Embryonic facial prominence (tissue), 1 donor: ENCODE results near the gene TGM6.

Experiments
- DNase-seq: peaks from one replicate; pipeline ENCODE4 v3.0.0-alpha.2; 2016; ENCODE audit errors: extremely low spot score

TGM6 gene

DNA sequence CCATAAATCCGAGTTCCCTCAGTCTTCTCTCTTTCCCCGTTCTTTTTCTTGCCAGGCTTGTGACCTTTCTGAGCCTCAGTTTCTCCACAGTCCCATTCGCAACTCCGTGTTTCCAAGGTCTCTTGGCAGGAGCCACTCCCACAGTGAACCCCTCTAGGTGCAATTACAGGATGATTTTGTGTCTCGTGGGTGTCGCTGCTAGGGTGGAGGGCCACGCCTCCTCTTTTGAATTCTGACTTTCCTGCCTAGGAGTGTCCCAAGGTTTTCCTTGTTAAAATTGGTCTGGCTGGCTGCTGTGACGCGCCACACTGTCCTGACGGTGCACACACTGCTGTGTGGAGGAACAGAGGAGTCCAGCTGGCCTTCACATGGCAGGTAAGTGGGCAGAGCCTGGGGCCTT, at the start of gene TGM6:
Gene TGM6 (plus strand): TSS at position 301 of the 400 bp plus-strand sequence. CDS start 68 bp downstream, at position 369.
- no peak for DNase-seq

DNA sequence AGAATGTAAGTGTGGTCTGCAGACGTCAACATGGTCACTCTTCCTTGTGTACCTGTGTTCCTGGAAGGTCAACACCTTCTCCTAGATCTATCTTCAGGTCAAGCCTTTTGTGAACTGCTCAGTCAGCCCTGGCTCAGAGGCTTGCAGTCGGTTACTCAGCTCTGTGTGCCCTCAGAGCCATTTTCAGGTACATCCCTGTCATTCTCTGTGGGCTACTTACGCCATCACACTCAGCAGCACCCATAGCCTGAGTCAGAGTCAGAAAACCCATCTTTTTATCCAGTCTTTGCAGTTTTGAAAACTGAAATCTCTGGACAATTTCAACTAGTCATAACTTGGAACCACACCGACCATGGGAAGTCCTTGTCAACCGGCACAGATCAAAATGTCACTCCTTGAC, 49.6 kb upstream of the TGM6 start:
- DNase-seq: no peak

DNA sequence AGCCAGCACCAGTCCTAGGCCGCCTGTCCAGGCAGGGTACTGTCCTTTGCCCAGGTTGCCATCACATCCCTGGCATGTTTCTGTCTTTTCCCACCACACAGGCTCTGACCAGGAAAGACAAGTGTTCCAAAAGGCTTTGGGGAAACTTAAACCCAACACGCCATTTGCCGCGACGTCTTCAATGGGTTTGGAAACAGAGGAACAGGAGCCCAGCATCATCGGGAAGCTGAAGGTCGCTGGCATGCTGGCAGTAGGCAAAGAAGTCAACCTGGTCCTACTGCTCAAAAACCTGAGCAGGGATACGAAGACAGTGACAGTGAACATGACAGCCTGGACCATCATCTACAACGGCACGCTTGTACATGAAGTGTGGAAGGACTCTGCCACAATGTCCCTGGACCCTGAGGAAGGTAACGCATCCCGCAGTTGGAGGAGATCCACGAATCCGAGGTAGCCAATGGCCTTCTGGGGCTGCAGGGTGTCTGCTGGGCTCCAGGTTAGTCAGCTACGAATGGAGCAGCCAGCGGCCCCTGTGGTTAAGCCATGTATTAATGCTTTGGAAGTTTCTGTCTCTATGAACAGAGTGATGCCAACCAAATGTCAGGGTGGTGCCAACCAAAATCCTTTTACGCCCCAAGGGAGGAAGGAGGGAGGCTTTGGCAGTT, 48.7 kb upstream of the TGM6 start:
- no peak for DNase-seq

DNA sequence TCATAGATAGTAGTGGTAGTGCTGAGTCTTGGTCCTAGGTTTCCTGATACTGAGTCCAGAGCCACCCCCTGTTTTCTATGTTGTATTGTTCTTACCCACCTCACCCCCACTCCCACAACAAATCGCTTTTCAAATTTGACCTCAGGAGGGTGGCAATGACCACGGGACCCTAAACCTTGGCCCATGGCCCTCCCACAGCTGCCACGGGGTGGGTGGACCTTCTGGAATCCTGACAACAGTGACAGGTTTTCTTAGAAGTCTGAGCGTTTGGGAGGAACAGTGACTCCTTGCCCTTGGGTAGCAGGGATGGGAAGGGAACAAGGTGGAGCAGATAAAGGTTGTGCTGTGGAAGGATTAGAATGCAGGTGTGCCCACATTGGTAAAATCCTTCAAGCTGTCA, 48.0 kb upstream of the TGM6 start:
- DNase-seq: no peak

DNA sequence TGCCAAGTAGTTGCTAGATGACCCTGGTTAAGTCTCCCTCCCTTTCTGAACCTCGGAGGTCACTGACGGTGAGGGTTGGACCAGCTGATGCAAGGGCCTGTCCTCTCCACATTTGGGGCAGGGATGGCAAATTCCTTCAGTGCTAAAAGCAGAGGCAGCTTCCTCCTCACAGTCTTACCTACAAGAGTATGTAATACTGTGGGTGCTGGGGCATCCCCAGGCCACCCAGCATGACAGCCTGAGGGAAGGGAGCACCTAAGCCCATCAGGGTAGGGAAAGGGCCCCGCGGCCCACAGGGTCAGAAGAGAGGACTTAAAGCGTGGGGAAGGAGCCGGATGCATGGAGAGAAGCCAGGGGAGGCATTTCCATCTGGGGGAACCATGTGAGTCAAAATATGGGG, 46.9 kb upstream of the TGM6 start:
- no peak for DNase-seq

DNA sequence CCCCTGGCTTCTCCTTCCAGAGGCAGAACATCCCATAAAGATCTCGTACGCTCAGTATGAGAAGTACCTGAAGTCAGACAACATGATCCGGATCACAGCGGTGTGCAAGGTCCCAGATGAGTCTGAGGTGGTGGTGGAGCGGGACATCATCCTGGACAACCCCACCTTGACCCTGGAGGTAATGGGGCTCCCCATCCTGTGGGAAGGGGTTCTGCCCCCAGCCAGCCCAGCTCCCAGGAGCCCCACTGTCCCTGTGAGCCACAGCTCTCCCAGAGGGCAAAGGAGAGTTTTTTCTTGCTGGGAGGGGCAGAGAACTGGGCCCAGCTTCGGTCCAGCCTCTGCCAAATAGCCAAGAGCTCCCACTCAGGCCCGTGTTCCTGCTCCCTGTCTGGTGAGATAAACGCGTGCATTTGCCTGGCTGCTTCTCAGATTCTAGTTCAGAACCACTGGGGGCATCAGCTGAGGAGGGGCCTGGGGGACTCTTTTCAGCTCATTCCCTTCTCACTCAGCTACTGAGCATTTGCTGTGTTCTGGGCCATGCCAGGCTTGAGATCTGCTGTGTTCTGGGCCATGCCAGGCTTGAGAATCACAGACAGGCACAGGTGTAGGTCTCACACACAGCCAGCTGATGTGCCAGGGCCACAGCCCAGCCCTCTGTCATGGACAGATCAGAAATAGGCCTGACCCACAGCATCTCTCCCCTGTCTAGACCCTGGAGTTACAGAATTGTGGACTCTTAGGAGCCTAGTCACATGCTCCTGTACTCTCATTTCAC, 45.4 kb upstream of the TGM6 start:
- no peak for DNase-seq

DNA sequence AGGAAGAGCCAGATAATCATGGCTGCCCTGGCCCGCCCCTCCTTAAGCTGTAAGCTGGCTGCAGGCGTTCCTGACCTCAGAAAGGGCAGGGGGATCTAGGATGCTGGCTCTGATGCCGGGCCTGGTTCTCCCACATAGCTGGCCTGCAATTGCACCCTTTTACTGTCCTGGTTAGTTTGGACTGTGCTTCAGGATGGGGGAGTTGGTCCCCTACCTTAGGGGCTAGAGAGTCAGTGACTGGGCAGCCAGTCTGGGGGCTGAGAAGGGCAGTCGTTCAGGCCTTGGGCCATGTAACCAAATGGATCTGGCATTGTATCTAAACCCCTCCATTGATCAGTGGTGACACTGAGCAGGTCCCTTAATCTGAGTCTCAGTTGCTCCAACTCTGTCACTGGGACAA, 44.2 kb upstream of the TGM6 start:
- DNase-seq: no peak

DNA sequence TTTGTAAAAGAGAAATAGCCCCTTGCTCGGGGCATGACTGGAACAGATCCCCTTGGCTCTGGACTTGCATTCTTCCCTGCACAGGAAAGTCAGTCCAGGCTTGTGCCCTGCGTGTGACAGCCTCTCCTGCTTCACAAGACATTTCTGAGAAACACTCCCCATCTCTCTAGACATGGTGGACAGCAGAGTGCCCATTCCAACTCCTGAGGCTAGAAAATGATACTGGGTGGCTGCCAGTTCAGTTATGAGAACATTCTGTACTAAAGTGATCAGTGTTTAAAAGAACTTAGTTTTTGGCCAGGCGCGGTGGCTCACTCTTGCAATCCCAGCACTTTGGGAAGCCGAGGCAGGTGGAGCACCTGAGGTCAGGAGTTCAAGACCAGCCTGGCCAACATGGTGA, 43.6 kb upstream of the TGM6 start:
- DNase-seq: no peak

DNA sequence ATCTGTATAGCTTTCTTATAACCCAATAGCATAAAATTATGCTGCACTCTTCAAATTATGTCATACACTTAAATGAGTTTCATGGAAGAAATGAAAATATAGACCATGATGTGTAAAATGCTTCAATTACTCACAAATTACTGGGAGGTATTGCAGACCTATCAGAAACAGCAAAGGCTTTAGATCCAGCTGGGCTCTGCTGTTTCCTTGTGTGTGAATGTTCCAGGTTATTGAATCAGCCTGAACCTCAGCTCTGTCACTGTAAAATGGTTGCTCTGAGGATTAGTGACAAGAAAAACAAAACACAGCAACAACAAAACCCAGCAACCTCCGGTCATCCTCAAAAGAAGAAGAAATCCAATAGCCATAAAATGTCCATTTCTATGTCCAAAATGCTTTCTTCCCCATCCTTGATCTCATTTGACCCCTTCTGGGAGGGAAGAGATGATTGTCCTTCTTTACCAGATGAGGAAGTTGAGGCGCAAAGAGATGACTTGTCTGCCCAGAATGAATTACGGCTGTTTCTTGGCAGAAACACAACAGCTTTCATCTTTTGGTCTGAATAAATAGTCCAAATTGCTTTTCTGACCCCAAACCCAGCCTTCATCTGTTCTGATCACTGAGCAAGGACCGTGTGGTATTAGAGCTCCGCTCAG, 42.2 kb upstream of the TGM6 start:
- no peak for DNase-seq

DNA sequence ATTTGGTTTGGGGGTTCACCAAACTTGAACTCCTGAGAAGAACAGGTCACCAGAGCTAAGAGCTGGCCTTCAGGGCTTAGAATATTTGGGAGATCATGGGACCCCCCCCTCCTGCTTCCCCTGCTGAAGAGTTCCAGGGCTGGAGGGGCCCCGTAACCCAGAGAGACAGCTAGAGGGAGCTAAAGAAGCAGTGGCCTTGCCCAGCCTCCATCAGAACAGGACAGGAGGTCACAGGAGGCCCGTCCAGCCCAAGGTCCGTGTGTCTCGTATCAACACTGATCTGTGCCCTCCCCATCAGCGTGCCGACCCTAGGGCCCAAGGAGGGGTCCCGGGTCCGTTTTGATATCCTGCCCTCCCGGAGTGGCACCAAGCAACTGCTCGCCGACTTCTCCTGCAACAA, 40.6 kb upstream of the TGM6 start:
- DNase-seq: no peak

DNA sequence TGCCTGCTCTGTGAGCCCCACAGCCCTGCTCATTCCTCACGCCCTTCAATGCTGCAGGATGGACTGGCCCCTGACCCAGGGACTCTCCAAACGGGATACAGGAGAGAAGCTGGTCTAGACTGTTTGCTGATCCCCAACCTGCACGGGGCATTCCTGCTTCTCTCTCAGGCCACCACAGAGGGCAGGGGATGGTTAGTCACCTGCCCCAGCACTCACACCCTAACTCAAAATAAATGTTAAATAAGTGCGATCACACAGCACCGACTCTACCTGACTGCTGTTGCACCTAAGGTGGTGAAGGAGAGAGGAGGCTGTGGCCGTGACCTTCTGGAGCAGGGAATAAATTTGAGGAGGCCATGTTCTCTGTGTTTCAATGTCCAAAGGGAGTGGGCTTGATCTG, 39.9 kb upstream of the TGM6 start:
- no peak for DNase-seq

DNA sequence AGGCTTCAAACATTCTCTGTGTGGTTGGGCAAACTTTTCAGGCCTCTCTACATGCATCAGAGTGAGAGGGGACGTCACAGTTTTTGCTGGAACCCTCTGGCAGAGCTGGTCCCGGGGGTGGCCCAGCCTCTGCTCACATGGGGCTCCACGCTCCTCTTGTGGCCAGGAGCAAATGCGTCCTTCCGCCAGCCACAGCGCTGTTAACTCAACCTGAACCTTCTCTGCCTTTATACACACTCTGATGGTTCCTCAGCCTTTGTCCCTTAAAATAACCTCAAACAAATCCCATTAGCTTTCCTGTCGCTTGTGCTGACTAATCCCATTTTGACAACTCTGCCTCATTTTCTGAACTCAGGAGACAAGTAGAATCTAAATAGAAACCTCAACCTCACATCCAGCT, 39.4 kb upstream of the TGM6 start:
- DNase-seq: no peak

DNA sequence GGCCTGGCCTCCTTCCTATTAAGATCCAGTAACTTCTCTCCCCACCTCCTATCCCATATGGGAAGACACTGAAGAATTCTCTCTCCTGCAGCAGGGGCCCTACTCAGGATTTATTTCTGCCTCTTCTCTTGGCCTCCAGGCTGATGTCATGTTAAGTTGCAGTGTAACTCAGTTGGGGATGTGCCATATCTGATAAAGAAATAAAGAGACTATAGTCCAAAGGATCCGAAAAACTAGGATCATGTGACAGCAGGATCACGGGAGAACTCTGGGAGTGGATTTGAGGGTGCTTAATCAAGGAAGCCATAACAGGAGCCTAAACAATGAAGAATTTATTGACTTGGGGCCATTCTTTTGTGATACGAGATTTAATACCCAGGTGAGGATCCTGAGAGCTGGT, 38.5 kb upstream of the TGM6 start:
- DNase-seq: no peak

DNA sequence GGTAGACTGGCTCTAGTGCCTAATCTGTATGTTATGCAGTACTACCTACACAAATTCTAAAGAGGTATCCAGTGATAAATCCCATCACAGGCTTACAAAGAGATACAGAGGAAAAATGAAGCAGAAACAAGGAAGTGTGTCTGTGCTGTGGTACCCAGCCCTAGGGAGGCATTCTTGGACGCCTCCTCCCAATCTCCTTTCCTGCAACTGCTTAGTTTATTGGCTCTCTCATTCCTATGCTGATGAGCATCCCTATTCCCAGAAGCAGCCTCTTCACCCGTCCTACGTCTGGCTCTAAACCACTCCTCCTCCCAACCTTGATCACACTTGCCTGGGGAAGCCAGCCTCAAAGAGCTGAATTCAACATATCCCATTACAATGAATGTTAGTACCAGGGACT, 34.5 kb upstream of the TGM6 start:
- DNase-seq: no peak

DNA sequence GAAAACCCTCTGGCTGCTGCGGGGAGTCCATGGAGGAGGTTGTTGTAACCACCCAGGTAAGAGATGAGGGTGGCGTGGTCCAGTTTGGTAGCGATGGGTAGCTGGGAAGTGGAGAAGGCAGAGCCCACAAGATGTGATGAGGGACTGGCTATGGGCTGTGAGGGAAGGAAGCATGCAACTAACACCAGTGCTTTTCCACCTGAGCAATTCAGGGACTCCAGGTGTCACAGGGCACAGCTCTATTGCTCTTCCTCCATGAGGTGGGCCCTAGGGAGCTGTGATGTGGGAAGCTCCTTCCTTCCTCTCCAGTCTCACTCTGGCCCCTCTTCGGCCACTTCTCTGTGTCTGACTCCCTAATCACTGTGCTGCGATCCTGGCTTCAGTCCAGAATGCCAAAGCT, 32.4 kb upstream of the TGM6 start:
- no peak for DNase-seq

DNA sequence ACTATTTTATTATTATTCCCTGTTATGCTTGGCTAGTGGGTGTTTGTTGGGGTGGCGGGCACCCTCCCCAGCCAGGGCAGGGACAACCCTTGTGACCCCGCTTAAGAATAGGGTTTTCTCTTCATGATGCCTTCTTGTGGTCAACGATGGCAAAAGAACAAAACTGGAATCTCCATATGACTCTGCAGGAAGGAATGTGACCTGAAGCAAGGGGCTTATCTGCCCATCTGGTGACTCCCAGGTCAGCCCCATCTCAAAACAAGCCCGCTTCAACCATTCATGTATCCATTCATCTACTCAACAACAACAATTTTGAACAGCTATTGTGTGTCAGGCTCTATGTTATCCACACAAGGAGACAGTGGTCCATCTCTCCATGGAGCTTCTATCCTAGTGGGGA, 30.9 kb upstream of the TGM6 start:
- no peak for DNase-seq

DNA sequence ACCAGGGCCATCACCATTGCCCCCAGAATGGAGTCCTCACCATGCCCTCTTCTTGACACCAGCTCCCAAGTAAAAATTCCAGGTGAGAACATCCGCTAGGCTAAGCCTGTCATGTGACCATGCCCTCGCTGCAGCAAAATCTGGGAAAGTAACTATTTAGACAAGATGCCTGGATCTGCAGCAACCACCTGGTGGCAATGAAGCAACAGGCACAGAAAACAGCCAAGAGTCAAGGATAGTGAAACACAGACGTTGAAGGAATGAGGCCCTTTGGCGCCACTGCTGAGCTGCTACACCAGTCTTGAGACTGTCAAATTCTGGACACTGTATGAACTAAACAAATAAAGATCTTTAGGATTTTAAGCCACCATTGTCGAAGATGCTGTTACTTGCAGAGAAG, 30.1 kb upstream of the TGM6 start:
- no peak for DNase-seq

DNA sequence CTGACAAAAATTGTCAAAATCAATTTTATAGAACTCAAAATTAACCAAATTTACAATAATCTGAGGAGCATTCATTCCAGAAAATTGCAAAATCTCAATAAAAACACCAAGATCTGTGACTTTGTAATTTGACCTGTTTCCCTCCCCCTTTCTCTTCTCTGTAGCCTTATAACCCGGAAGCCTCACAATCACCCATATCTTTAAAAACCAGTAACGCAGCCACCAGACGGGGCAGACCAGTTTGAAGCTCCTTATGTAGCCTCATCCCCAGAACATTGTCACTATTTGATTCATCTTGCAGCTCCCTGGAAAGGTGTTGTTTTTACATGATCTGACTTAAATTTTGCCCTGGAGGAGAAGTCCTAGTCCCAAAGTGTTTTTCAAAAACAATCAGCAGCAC, 27.5 kb upstream of the TGM6 start:
- DNase-seq: no peak

DNA sequence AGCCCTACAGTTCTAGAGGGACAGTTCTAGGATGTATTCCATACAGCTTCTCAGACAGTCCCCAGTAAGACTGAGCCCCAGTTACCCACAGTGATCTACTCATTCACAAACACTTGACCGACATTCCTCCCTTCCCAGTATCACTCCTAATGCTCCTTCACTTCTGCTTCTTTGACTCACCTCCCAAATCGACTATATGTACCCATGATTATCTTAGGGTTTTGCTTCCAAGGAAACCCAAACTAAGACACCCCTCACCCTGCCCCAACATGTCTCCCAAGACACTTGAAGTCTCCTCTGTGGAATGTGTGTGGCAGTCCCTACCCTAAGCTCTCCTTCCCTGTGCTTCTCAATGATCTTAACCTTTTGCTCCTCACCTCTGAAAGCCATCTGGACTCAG, 23.6 kb upstream of the TGM6 start:
- DNase-seq: no peak

DNA sequence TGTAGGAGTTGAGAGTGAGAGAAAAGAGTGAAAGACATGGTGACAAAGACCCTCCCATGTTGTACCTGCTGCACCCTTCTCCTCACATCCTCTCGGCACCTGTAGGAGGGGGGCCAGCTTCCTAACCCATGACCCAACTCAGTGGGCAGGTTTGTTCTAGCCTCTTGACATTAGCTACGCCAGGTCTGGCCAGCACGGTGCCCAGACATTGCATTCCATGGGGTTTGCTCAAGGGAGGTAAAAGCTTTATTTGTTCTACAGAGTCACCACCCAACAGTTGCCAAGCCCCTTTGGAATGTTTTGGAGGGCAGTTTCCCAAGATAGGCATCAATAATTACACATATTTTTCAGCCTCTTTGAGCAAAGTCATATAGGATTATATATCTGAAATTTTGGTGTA, 22.7 kb upstream of the TGM6 start:
- DNase-seq: no peak

DNA sequence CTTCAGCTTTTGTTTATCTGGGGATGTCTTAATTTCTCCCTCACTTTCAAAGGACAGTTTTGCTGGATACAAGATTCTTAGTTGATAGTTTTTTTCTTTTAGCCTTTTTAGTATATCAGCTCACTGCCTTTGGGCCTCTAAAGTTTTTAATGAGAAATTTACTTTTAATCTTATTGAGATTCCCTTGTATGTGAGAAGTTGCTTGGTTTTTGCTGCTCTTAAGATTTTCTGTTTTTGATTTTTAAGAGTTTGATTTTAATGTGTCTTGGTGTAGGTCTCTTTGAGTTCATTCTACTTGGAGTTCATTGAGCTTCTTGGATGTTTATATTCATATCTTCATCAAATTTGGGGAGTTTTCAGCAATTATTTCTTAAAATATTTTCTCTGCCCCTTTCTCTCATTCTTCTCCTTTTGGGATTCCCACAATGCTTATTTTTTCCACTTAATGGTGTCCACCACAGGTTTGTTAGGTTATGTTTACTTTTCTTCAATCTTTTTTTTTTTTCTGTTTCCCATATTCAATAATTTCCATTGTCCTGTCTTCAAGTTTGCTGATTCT, 19.6 kb upstream of the TGM6 start:
- DNase-seq: no peak

DNA sequence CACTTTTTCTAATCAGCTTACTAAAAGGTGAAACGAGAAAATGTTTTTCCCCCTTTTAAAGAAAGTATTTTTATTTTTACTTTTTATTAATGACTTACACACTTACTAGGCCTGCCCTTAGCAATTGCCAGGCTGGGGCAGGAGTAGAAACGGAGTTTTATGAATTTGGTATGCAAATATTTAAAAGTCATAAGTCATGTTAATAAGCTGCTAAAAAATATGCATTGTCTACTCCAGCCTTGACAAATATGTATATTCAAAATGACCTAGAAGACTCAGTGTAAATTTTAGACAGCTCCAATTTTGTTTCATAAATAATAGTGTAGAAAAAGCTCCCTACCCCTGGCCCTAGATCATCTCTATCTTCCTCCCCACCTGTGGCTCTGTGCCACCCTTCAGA, 17.5 kb upstream of the TGM6 start:
- DNase-seq: no peak

DNA sequence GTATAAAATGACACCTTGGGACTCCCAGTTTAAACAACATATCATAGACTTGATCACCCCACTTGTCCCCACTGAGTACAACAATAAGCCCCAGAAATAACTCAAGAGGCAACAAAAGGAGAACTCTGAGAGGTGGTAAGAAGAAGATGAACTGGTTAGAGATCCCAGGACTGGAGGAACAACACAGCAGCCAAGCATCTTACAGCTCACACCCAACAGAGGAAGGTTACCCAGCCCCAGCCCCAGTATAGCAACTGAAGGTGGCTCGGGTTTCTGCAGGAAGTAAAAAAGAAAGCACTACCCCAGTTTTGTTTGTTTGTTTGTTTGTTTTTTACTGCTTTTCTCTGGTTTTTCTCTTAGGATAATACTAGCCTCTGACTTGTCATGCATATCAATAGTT, 17.1 kb upstream of the TGM6 start:
- DNase-seq: no peak
